ENCODE data around the gene THSD7B.

DNA sequence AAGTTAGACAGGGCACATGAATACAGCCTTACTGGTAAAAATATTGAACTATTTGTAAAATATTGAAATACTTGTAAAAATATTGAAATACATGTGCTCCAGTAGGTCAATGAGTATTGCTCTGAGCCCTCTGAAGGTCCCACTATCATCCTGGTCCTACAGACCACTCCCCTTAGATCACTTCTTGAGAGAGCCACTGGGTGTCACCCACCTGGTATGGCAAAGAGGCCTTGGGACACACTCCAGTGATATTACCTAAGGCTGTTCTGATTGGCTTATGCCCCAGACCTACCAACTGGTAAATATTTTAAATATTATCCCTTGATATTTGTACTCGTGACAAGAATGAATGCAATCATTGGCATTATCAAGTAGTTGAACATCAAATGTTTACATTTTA is 5.0 kb downstream of the THSD7B start:
- TF ChIP-seq, protein P1, sequence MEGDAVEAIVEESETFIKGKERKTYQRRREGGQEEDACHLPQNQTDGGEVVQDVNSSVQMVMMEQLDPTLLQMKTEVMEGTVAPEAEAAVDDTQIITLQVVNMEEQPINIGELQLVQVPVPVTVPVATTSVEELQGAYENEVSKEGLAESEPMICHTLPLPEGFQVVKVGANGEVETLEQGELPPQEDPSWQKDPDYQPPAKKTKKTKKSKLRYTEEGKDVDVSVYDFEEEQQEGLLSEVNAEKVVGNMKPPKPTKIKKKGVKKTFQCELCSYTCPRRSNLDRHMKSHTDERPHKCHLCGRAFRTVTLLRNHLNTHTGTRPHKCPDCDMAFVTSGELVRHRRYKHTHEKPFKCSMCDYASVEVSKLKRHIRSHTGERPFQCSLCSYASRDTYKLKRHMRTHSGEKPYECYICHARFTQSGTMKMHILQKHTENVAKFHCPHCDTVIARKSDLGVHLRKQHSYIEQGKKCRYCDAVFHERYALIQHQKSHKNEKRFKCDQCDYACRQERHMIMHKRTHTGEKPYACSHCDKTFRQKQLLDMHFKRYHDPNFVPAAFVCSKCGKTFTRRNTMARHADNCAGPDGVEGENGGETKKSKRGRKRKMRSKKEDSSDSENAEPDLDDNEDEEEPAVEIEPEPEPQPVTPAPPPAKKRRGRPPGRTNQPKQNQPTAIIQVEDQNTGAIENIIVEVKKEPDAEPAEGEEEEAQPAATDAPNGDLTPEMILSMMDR (IDR thresholded peaks at IDR 0.05): no peak
- TF ChIP-seq EZH2 (IDR thresholded peaks at IDR 0.05) (no peak), EZH2phosphoT487 (IDR thresholded peaks at IDR 0.05) (no peak)

Measured in neural progenitor cell (in vitro differentiated cells).